HepG2 (cell line): ENCODE measurements around the gene FUCA1. TPM values are rescaled to one million over a fixed set of nuclear protein-coding genes. Genes with fewer than 3 reads are reported as not detected.
A peak's percentile ranks its signal among the peaks of the same experiment; 100 is the strongest.

Experiments
- ATAC-seq: fragments of 200-7000 bp; cut with Tn5 transposase; 3 replicates; pipeline ENCODE4 v1.9.1; 2020; ENCODE audit warnings: mild to moderate bottlenecking, moderate library complexity
- Bru-seq: library from RNA; stranded (reverse); fragments of 400-500 nt; gene quantifications from one replicate; lab custom pipeline; 2021; lab: Mats Ljungman, UMichigan
- BruChase-seq, 2 experiments: library from RNA; stranded (reverse); fragments of 400-500 nt; gene quantifications; one replicate each; lab custom pipeline; 2021; lab: Mats Ljungman, UMichigan
- BruUV-seq: library from RNA; stranded (reverse); fragments of 400-500 nt; replicated peaks from 2 replicates; lab custom pipeline; 2021; lab: Mats Ljungman, UMichigan
- CTCF ChIA-PET: fragments of 300-600 bp; formaldehyde crosslinking; extraction: SDS; loops from one replicate; lab custom pipeline; 2021; ENCODE audit warnings: low total read pairs, inconsistent platforms, low intra/inter-chr PET ratio; lab: Yijun Ruan, JAX
- POLR2A ChIA-PET: fragments of 350-600 bp; sonication (Branson Sonifier 250); formaldehyde crosslinking; loops from one replicate; lab custom pipeline; 2020; ENCODE audit warnings: antibody characterized with exemption, inconsistent platforms; lab: Yijun Ruan, JAX
- DNase-seq: peaks from one replicate; pipeline ENCODE4 v3.0.0-alpha.2; 2015; ENCODE audit warnings: low spot score
- FAIRE-seq: peaks from 3 replicates; lab custom pipeline; 2011; peaks lifted over from hg19 to GRCh38; lab: Jason Lieb, UNC
- H2AFZ ChIP-seq: one replicate; pipeline ENCODE4 v1.6.1; 2011; ENCODE audit warnings: low read length, inconsistent platforms
- H3K27ac ChIP-seq: fragments of 300-600 bp; 3 replicates; pipeline ENCODE4 v1.8.0; 2011; ENCODE audit warnings: mixed run types, mild to moderate bottlenecking, mixed read lengths, low read length, inconsistent platforms; ENCODE audit not compliant: insufficient read depth; ENCODE audit errors: extremely low read length
- H3K27me3 ChIP-seq, 2 experiments: fragments of 200-600 bp in 1 of 2; 2 replicates in 1 of 2; 3 replicates in 1 of 2; pipeline versions ENCODE4 v1.6.0 to v1.8.0; 2011; ENCODE audit warnings: low read length in 2 of 2, mild to moderate bottlenecking in 2 of 2, moderate library complexity in 2 of 2, inconsistent platforms in 1 of 2; ENCODE audit not compliant: insufficient read depth in 2 of 2, control insufficient read depth in 1 of 2
- H3K36me3 ChIP-seq, 2 experiments: fragments of 200-600 bp in 1 of 2; replicated peaks in 1 of 2; 2 replicates in 1 of 2; 3 replicates in 1 of 2; pipeline versions ENCODE4 v1.5.1 to v1.8.0; 2011; ENCODE audit warnings: low read length in 2 of 2, inconsistent platforms in 1 of 2; ENCODE audit not compliant: insufficient read depth in 2 of 2, control insufficient read depth in 1 of 2
- H3K4me1 ChIP-seq: 2 replicates; pipeline ENCODE4 v1.5.1; 2012; ENCODE audit warnings: low read length, inconsistent platforms; ENCODE audit not compliant: insufficient read depth
- H3K4me2 ChIP-seq: 2 replicates; pipeline ENCODE4 v1.6.0; 2011; ENCODE audit warnings: low read depth, low read length, inconsistent platforms
- H3K4me3 ChIP-seq, 3 experiments: fragments of 200-600 bp in 1 of 3; sonication (generic), shearing (Covaris generic) in 1 of 3; replicated peaks in 1 of 3; 2 replicates each; pipeline ENCODE4 v1.5.1; 2011 to 2016; ENCODE audit warnings: low read length in 3 of 3, inconsistent platforms in 2 of 3, low read depth in 2 of 3, mild to moderate bottlenecking in 2 of 3, control low read depth in 1 of 3, mixed read lengths in 1 of 3; ENCODE audit not compliant: insufficient read depth in 1 of 3
- H3K79me2 ChIP-seq: one replicate; pipeline ENCODE4 v1.6.1; 2011; ENCODE audit warnings: low read length, inconsistent platforms; ENCODE audit not compliant: insufficient read depth
- H3K9ac ChIP-seq: 2 replicates; pipeline ENCODE4 v1.6.0; 2011; ENCODE audit warnings: mild to moderate bottlenecking, low read depth, low read length, inconsistent platforms; ENCODE audit not compliant: insufficient read depth
- H3K9me3 ChIP-seq: 2 replicates; pipeline ENCODE4 v1.5.1; 2012; ENCODE audit warnings: mild to moderate bottlenecking, low read length
- H4K20me1 ChIP-seq: 2 replicates; pipeline ENCODE4 v1.6.0; 2011; ENCODE audit warnings: inconsistent platforms, mild to moderate bottlenecking, low read length, moderate library complexity; ENCODE audit not compliant: insufficient read depth
- KDM5B ChIP-seq: sonication (generic); formaldehyde crosslinking; IDR thresholded peaks from 2 replicates; pipeline ENCODE4 v1.4.0; 2020; ENCODE audit warnings: missing genetic modification reagents, mild to moderate bottlenecking, borderline replicate concordance
- KLF12 ChIP-seq: sonication (generic); formaldehyde crosslinking; IDR thresholded peaks from 2 replicates; pipeline ENCODE4 v1.4.0; 2020; ENCODE audit warnings: missing genetic modification reagents, borderline replicate concordance
- NONO ChIP-seq, 2 experiments: fragments of 450-650 bp in 1 of 2; sonication (generic) in 1 of 2; formaldehyde crosslinking in 1 of 2; IDR thresholded peaks in 1 of 2; conservative IDR thresholded peaks in 1 of 2; 2 replicates each; pipeline versions ENCODE4 v1.6.1 to v1.8.0; 2017 to 2022; ENCODE audit warnings: mild to moderate bottlenecking in 1 of 2, missing genetic modification reagents in 1 of 2, moderate library complexity in 1 of 2
- RARG ChIP-seq: sonication (generic); formaldehyde crosslinking; IDR thresholded peaks from 2 replicates; pipeline ENCODE4 v1.4.0; 2020; ENCODE audit warnings: low read depth, mild to moderate bottlenecking, missing genetic modification reagents
- RBFOX2 ChIP-seq: fragments of 200-400 bp; formaldehyde crosslinking; IDR thresholded peaks from 2 replicates; pipeline ENCODE4 v1.6.1; 2017; ENCODE audit warnings: low read depth, mild to moderate bottlenecking, low read length
- RFX5 ChIP-seq: IDR thresholded peaks from 2 replicates; pipeline ENCODE4 v1.6.1; 2011; ENCODE audit warnings: low read depth, low read length, improper control_type of control experiment
- SP2 ChIP-seq: sonication (generic); formaldehyde crosslinking; IDR thresholded peaks from 2 replicates; pipeline ENCODE4 v1.5.1; 2020; ENCODE audit warnings: mild to moderate bottlenecking, missing genetic modification reagents
- TEAD3 ChIP-seq: optimal IDR thresholded peaks from 2 replicates; pipeline ENCODE3; 2016; ENCODE audit warnings: borderline replicate concordance
- ZBTB4 ChIP-seq: sonication (generic); formaldehyde crosslinking; IDR thresholded peaks from 2 replicates; pipeline ENCODE4 v1.4.0; 2020; ENCODE audit warnings: missing genetic modification reagents, mild to moderate bottlenecking, borderline replicate concordance
- ZFP41 ChIP-seq: sonication (generic); formaldehyde crosslinking; IDR thresholded peaks from 2 replicates; pipeline ENCODE4 v1.4.0; 2020; ENCODE audit warnings: mild to moderate bottlenecking, missing genetic modification reagents, borderline replicate concordance
- ZNF350 ChIP-seq: sonication (generic); formaldehyde crosslinking; IDR thresholded peaks from 2 replicates; pipeline ENCODE4 v1.4.0; 2020; ENCODE audit warnings: mild to moderate bottlenecking, low read depth, missing genetic modification reagents, borderline replicate concordance
- ZNF451 ChIP-seq: sonication (generic); formaldehyde crosslinking; IDR thresholded peaks from 2 replicates; pipeline ENCODE4 v1.5.0; 2020; ENCODE audit warnings: mild to moderate bottlenecking, missing genetic modification reagents
- ZNF776 ChIP-seq: sonication (generic); formaldehyde crosslinking; IDR thresholded peaks from 2 replicates; pipeline ENCODE4 v1.4.0; 2020; ENCODE audit warnings: mild to moderate bottlenecking, missing genetic modification reagents
- WGBS: methylation state at CpG from one replicate; pipeline ENCODE4 v1.1.6; 2017; ENCODE audit warnings: low lambda C conversion rate; 5-methylcytosine and 5-hydroxymethylcytosine counted together
- in situ Hi-C: cut with HindIII; loops from 2 replicates; pipeline ENCODE4 v1.10.0; 2017; ENCODE audit warnings: low pct_unique_long_range_greater_than_20kb; ENCODE audit not compliant: extremely low pct_ligation_motif_present
- intact Hi-C: fragments of 100-400 bp; cut with micrococcal nuclease; formaldehyde crosslinking; loops from one replicate; pipeline ENCODE4 v1.10.0; 2022; ENCODE audit not compliant: unreplicated experiment
- long read RNA-seq, 2 experiments: library from RNA in 1 of 2; library from polyadenylated mRNA in 1 of 2; stranded (forward) in 1 of 2; unstranded in 1 of 2; transcript quantifications; one replicate each; pipeline ENCODE4 v2.0.0, GENCODE V29; 2019 to 2022
- polyA minus RNA-seq, 3 experiments: library from RNA; depleted of rRNA, polyadenylated mRNA; stranded (reverse); fragments of >200 nt; gene quantifications; 2 replicates each; pipeline ENCODE4 v1.2.3, GENCODE V29; 2011; ENCODE audit warnings: low replicate concordance in 1 of 3
- polyA plus RNA-seq, 8 experiments: library from polyadenylated mRNA; depleted of rRNA in 3 of 8; stranded (reverse) in 7 of 8; unstranded in 1 of 8; fragments of >200 nt; fragmentation: Illumina TruSeq in 4 of 8; extraction: Trizol in 4 of 8; gene quantifications; 2 replicates each; pipeline versions ENCODE4 v1.2.1 to v1.2.3, GENCODE V29; 2011 to 2016; ENCODE audit warnings: low read depth in 4 of 8, missing spikeins in 1 of 8, mixed read lengths in 1 of 8; ENCODE audit not compliant: insufficient read depth in 1 of 8
- total RNA-seq, 5 experiments: library from RNA; depleted of rRNA; stranded (reverse); fragments of >200 nt; fragmentation: Illumina TruSeq; extraction: Trizol; gene quantifications; 2 replicates each; pipeline ENCODE4 v1.2.3, GENCODE V29; 2016; ENCODE audit warnings: low read depth in 1 of 5

FUCA1 gene
- total RNA-seq (2016; rRNA removed; fragmentation: Illumina TruSeq; extraction: Trizol) (14.9 and 33.6 TPM in 2 replicates), polyA plus RNA-seq (2011; rRNA removed) (29.9 and 32.7 TPM in 2 replicates), polyA minus RNA-seq (2011; rRNA and poly(A)+ RNA removed; ENCODE audit: low replicate concordance) (4.1 and 14.1 TPM in 2 replicates), Bru-seq, nascent RNA (percentile 39 among the genes with signal in this experiment), BruChase-seq, experiment 1, labeled RNA remaining after a 6-hour chase (percentile 51 among the genes with signal in this experiment), BruChase-seq, experiment 2, labeled RNA remaining after a 2-hour chase (percentile 42 among the genes with signal in this experiment)
- total RNA-seq (2016; cell fraction: cytosol; rRNA removed; fragmentation: Illumina TruSeq; extraction: Trizol; ENCODE audit: low read depth), result 3.6 and 4.5 TPM in 2 replicates
- 14.5 and 33.2 TPM in 2 replicates for total RNA-seq (2016; cell fraction: insoluble cytoplasmic fraction; rRNA removed; fragmentation: Illumina TruSeq; extraction: Trizol)
- 8.3 and 9.4 TPM in 2 replicates for total RNA-seq (2016; cell fraction: membrane; rRNA removed; fragmentation: Illumina TruSeq; extraction: Trizol)
- 27.1 and 30.8 TPM in 2 replicates for total RNA-seq (2016; cell fraction: nucleus; rRNA removed; fragmentation: Illumina TruSeq; extraction: Trizol)
- 21.5 and 32.7 TPM in 2 replicates for polyA plus RNA-seq (2011; cell fraction: cytosol; rRNA removed)
- polyA plus RNA-seq (2011; cell fraction: nucleus; rRNA removed), result 9.5 and 11.1 TPM in 2 replicates
- polyA plus RNA-seq (2012), result 22.8 and 24.3 TPM in 2 replicates
- 4.3 and 4.6 TPM in 2 replicates for polyA plus RNA-seq (2016; cell fraction: cytosol; fragmentation: Illumina TruSeq; extraction: Trizol; ENCODE audit: low read depth)
- 13.2 and 15.8 TPM in 2 replicates for polyA plus RNA-seq (2016; cell fraction: insoluble cytoplasmic fraction; fragmentation: Illumina TruSeq; extraction: Trizol; ENCODE audit: low read depth)
- polyA plus RNA-seq (2016; cell fraction: membrane; fragmentation: Illumina TruSeq; extraction: Trizol; ENCODE audit: low read depth), result 6.5 and 6.9 TPM in 2 replicates
- polyA plus RNA-seq (2016; cell fraction: nucleus; fragmentation: Illumina TruSeq; extraction: Trizol; ENCODE audit: insufficient read depth, low read depth), result 38.2 and 40.8 TPM in 2 replicates
- polyA minus RNA-seq (2011; cell fraction: cytosol; rRNA and poly(A)+ RNA removed), result 15.0 and 15.7 TPM in 2 replicates
- polyA minus RNA-seq (2011; cell fraction: nucleus; rRNA and poly(A)+ RNA removed), result 5.7 and 9.0 TPM in 2 replicates
- long read RNA-seq, experiment 1, transcript FUCA1-201 (8 exons, 2,047 nt), result major isoform, 64 of 70 reads
- long read RNA-seq, experiment 1, partial matches to known transcripts, result 1 of 70 reads
- long read RNA-seq, experiment 1, other reads (novel, unspliced or antisense), result 5 of 70 reads
- long read RNA-seq, experiment 2, transcript FUCA1-201 (8 exons, 2,047 nt), result major isoform, 40 of 53 reads
- long read RNA-seq, experiment 2, partial matches to known transcripts, result 4 of 53 reads
- long read RNA-seq, experiment 2, other reads (novel, unspliced or antisense), result 9 of 53 reads

DNA sequence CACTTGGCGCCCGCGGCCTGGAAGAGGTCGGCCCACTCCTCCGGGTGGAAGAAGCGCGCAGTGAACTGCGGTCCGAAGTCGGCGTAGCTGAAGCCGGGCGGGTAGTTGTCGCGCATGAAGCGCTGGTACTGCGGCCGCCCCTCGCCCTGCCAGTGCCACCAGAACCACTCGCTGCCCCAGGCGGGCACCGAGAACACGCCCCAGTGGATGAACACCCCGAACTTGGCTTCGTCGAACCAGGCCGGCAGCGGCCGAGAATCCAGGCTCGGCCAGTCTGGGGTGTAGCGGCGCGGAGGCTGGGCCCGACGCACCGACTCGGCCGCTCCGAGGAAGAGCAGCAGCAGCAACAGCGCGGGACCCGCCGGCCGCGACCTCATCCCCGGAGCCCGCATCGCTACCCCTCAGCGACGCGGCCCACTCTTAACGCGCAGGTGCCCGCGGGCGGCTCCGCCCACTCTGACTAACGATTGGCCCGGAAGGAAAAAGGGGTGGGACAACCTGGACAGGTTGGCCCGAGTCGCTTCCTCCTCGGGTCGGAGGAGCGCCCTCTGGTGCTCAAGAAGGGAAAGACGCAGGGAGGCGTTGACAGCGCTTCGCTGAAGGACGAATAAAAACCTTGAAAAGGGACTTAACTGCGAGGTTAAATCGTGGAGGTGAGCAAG lies at the start of gene FUCA1:
Gene FUCA1, minus strand, starts transcription at position 396 of the 662 bp plus-strand sequence. Its CDS starts 4 bp downstream, at position 392.
- FAIRE-seq, result peak; percentile 66
- no TSS peak for BruUV-seq
- 0% methylated on average over 32 of the region's 71 CpGs for WGBS
- intact Hi-C loops (loop anchor here (5.0 to 10.0 kb wide), 2 partner anchors 66 to 93 kb away; partner anchors contain the start of genes GALE and PITHD1), in situ Hi-C loops (loop anchor here (5.0 kb wide), 1 partner anchor 61 kb away; no protein-coding TSS in a partner anchor)
- Histone ChIP-seq H3K79me2 (peaks cover 3% of the 10 kb centered on the region), H3K4me1 (peaks cover 33% of the 10 kb centered on the region), H4K20me1 (no peaks in the 10 kb centered on the region), H3K9me3 (no peaks in the 10 kb centered on the region), H3K4me3 (peak within 1 kb of the TSS; percentile 67 to 81 (median 81)), H3K27me3 (no peaks in the 10 kb centered on the region; a peak in 2 of 5 replicates), H3K36me3 (peaks cover 0 to 4% of the 10 kb centered on the region in 2 experiments; a peak in 1 of 5 replicates), H3K4me2 (peak within 1 kb of the TSS; percentile 86), H2AFZ (peak within 1 kb of the TSS; percentile 98), H3K27ac (peak within 1 kb of the TSS; percentile 37), H3K9ac (peak within 1 kb of the TSS; percentile 65)
- DNase-seq, result peak; percentile 89
- ChIA-PET POLR2A (interaction anchor here (1.4 to 2.3 kb wide), 3 partner anchors 58 to 90 kb away, joined by 6 to 11 read pairs (median 7); partner anchors contain the start of genes GALE and PITHD1), CTCF (interaction anchor here (0.7 to 2.2 kb wide), 6 partner anchors 43 to 96 kb away, joined by 3 to 15 read pairs (median 3); partner anchors contain the start of gene HMGCL)
- ATAC-seq, result peak; percentile 96
- TF ChIP-seq RBFOX2, result peak; percentile 83
- TF ChIP-seq KDM5B (CRISPR knock-in tag), result peak; percentile 84; the same call in 1 of the 2 replicates
- no peak for TF ChIP-seq NONO (IDR thresholded peaks at IDR 0.05)
- TF ChIP-seq NONO (CRISPR knock-in tag; conservative IDR thresholded peaks at IDR 0.05), result peak; percentile 70
- TF ChIP-seq ZFP41 (CRISPR knock-in tag), result 0 out of 2 replicates have a peak, but pooled peaks have one; percentile 55
- TF ChIP-seq ZNF776 (CRISPR knock-in tag), result peak; percentile 68; the same call in 1 of the 2 replicates
- peak; percentile 82; the same call in 1 of the 2 replicates for TF ChIP-seq RARG (CRISPR knock-in tag)
- no peak for TF ChIP-seq KLF12 (CRISPR knock-in tag)
- TF ChIP-seq TEAD3 (CRISPR knock-in tag), result no peak
- peak; percentile 64 for TF ChIP-seq ZNF350 (CRISPR knock-in tag)
- TF ChIP-seq SP2 (CRISPR knock-in tag), result peak; percentile 84
- no peak for TF ChIP-seq ZNF451 (CRISPR knock-in tag)
- TF ChIP-seq RFX5, result no peak
- 0 out of 2 replicates have a peak, but pooled peaks have one; percentile 62 for TF ChIP-seq ZBTB4 (CRISPR knock-in tag)
